HepG2 (cell line): ENCODE results near the gene NES. TPM values are rescaled to one million over a fixed set of nuclear protein-coding genes. Genes with fewer than 3 reads are reported as not detected.

Experiments
- ATAC-seq: fragments of 200-7000 bp; cut with Tn5 transposase; 3 replicates; pipeline ENCODE4 v1.9.1; 2020; ENCODE audit warnings: mild to moderate bottlenecking, moderate library complexity
- BruUV-seq: library from RNA; stranded (reverse); fragments of 400-500 nt; replicated peaks from 2 replicates; lab custom pipeline; 2021; lab: Mats Ljungman, UMichigan
- CTCF ChIA-PET: fragments of 300-600 bp; formaldehyde crosslinking; extraction: SDS; loops from one replicate; lab custom pipeline; 2021; ENCODE audit warnings: low total read pairs, inconsistent platforms, low intra/inter-chr PET ratio; lab: Yijun Ruan, JAX
- POLR2A ChIA-PET: fragments of 350-600 bp; sonication (Branson Sonifier 250); formaldehyde crosslinking; loops from one replicate; lab custom pipeline; 2020; ENCODE audit warnings: antibody characterized with exemption, inconsistent platforms; lab: Yijun Ruan, JAX
- DNase-seq: peaks from one replicate; pipeline ENCODE4 v3.0.0-alpha.2; 2015; ENCODE audit warnings: low spot score
- FAIRE-seq: peaks from 3 replicates; lab custom pipeline; 2011; peaks lifted over from hg19 to GRCh38; lab: Jason Lieb, UNC
- H2AFZ ChIP-seq: one replicate; pipeline ENCODE4 v1.6.1; 2011; ENCODE audit warnings: low read length, inconsistent platforms
- H3K27ac ChIP-seq: fragments of 300-600 bp; 3 replicates; pipeline ENCODE4 v1.8.0; 2011; ENCODE audit warnings: mixed run types, mild to moderate bottlenecking, mixed read lengths, low read length, inconsistent platforms; ENCODE audit not compliant: insufficient read depth; ENCODE audit errors: extremely low read length
- H3K27me3 ChIP-seq, 2 experiments: fragments of 200-600 bp in 1 of 2; 2 replicates in 1 of 2; 3 replicates in 1 of 2; pipeline versions ENCODE4 v1.6.0 to v1.8.0; 2011; ENCODE audit warnings: low read length in 2 of 2, mild to moderate bottlenecking in 2 of 2, moderate library complexity in 2 of 2, inconsistent platforms in 1 of 2; ENCODE audit not compliant: insufficient read depth in 2 of 2, control insufficient read depth in 1 of 2
- H3K36me3 ChIP-seq, 2 experiments: fragments of 200-600 bp in 1 of 2; replicated peaks in 1 of 2; 2 replicates in 1 of 2; 3 replicates in 1 of 2; pipeline versions ENCODE4 v1.5.1 to v1.8.0; 2011; ENCODE audit warnings: low read length in 2 of 2, inconsistent platforms in 1 of 2; ENCODE audit not compliant: insufficient read depth in 2 of 2, control insufficient read depth in 1 of 2
- H3K4me1 ChIP-seq: 2 replicates; pipeline ENCODE4 v1.5.1; 2012; ENCODE audit warnings: low read length, inconsistent platforms; ENCODE audit not compliant: insufficient read depth
- H3K4me2 ChIP-seq: 2 replicates; pipeline ENCODE4 v1.6.0; 2011; ENCODE audit warnings: low read depth, low read length, inconsistent platforms
- H3K4me3 ChIP-seq, 3 experiments: fragments of 200-600 bp in 1 of 3; sonication (generic), shearing (Covaris generic) in 1 of 3; replicated peaks in 1 of 3; 2 replicates each; pipeline ENCODE4 v1.5.1; 2011 to 2016; ENCODE audit warnings: low read length in 3 of 3, inconsistent platforms in 2 of 3, low read depth in 2 of 3, mild to moderate bottlenecking in 2 of 3, control low read depth in 1 of 3, mixed read lengths in 1 of 3; ENCODE audit not compliant: insufficient read depth in 1 of 3
- H3K79me2 ChIP-seq: one replicate; pipeline ENCODE4 v1.6.1; 2011; ENCODE audit warnings: low read length, inconsistent platforms; ENCODE audit not compliant: insufficient read depth
- H3K9ac ChIP-seq: 2 replicates; pipeline ENCODE4 v1.6.0; 2011; ENCODE audit warnings: mild to moderate bottlenecking, low read depth, low read length, inconsistent platforms; ENCODE audit not compliant: insufficient read depth
- H3K9me3 ChIP-seq: 2 replicates; pipeline ENCODE4 v1.5.1; 2012; ENCODE audit warnings: mild to moderate bottlenecking, low read length
- H4K20me1 ChIP-seq: 2 replicates; pipeline ENCODE4 v1.6.0; 2011; ENCODE audit warnings: inconsistent platforms, mild to moderate bottlenecking, low read length, moderate library complexity; ENCODE audit not compliant: insufficient read depth
- CBX2 ChIP-seq, 2 experiments: fragments of 200-600 bp in 1 of 2; sonication (generic); formaldehyde crosslinking in 1 of 2; IDR thresholded peaks; 2 replicates each; pipeline versions ENCODE4 v1.7.0 to v1.8.1; 2018 to 2022; ENCODE audit warnings: low read depth in 2 of 2, low read length in 1 of 2, mild to moderate bottlenecking in 1 of 2, missing genetic modification reagents in 1 of 2
- FUBP1 ChIP-seq: sonication (generic); formaldehyde crosslinking; IDR thresholded peaks from 2 replicates; pipeline ENCODE4 v1.5.1; 2020; ENCODE audit warnings: missing genetic modification reagents, mild to moderate bottlenecking, borderline replicate concordance
- IRF9 ChIP-seq: sonication (generic); formaldehyde crosslinking; IDR thresholded peaks from 2 replicates; pipeline ENCODE4 v1.8.0; 2022; ENCODE audit warnings: missing genetic modification reagents, mild to moderate bottlenecking, borderline replicate concordance
- NR2C2 ChIP-seq: sonication (generic); formaldehyde crosslinking; IDR thresholded peaks from 2 replicates; pipeline ENCODE4 v1.4.0; 2020; ENCODE audit warnings: missing genetic modification reagents, mild to moderate bottlenecking, moderate library complexity, borderline replicate concordance
- NRL ChIP-seq: sonication (generic); formaldehyde crosslinking; IDR thresholded peaks from 2 replicates; pipeline ENCODE4 v1.5.0; 2020; ENCODE audit warnings: missing genetic modification reagents, mild to moderate bottlenecking, moderate library complexity, borderline replicate concordance
- RBM39 ChIP-seq: fragments of 200-400 bp; formaldehyde crosslinking; IDR thresholded peaks from one replicate; pipeline ENCODE4 v1.6.1; 2018; ENCODE audit warnings: antibody characterized with exemption, mild to moderate bottlenecking, low read depth, low read length; ENCODE audit not compliant: poor library complexity, severe bottlenecking
- THAP8 ChIP-seq: sonication (generic); formaldehyde crosslinking; IDR thresholded peaks from 2 replicates; pipeline ENCODE4 v1.5.1; 2020; ENCODE audit warnings: missing genetic modification reagents, mild to moderate bottlenecking, borderline replicate concordance
- ZFX ChIP-seq: sonication (generic); formaldehyde crosslinking; IDR thresholded peaks from 2 replicates; pipeline ENCODE4 v1.4.0; 2020; ENCODE audit warnings: mild to moderate bottlenecking, low read depth, missing genetic modification reagents, moderate library complexity
- ZNF225 ChIP-seq: sonication (generic); formaldehyde crosslinking; IDR thresholded peaks from 2 replicates; pipeline ENCODE4 v1.4.0; 2020; ENCODE audit warnings: mild to moderate bottlenecking, missing genetic modification reagents
- ZNF230 ChIP-seq: sonication (generic); formaldehyde crosslinking; IDR thresholded peaks from 2 replicates; pipeline ENCODE4 v1.4.0; 2020; ENCODE audit warnings: mild to moderate bottlenecking, missing genetic modification reagents
- ZNF432 ChIP-seq: sonication (generic); formaldehyde crosslinking; IDR thresholded peaks from 2 replicates; pipeline ENCODE4 v1.5.0; 2020; ENCODE audit warnings: missing genetic modification reagents, mild to moderate bottlenecking, borderline replicate concordance
- ZNF547 ChIP-seq: sonication (generic); formaldehyde crosslinking; IDR thresholded peaks from 2 replicates; pipeline ENCODE4 v1.5.1; 2020; ENCODE audit warnings: mild to moderate bottlenecking, missing genetic modification reagents
- WGBS: methylation state at CpG from one replicate; pipeline ENCODE4 v1.1.6; 2017; ENCODE audit warnings: low lambda C conversion rate; 5-methylcytosine and 5-hydroxymethylcytosine counted together
- in situ Hi-C: cut with HindIII; loops from 2 replicates; pipeline ENCODE4 v1.10.0; 2017; ENCODE audit warnings: low pct_unique_long_range_greater_than_20kb; ENCODE audit not compliant: extremely low pct_ligation_motif_present
- intact Hi-C: fragments of 100-400 bp; cut with micrococcal nuclease; formaldehyde crosslinking; loops from one replicate; pipeline ENCODE4 v1.10.0; 2022; ENCODE audit not compliant: unreplicated experiment
- polyA plus RNA-seq, 8 experiments: library from polyadenylated mRNA; depleted of rRNA in 3 of 8; stranded (reverse) in 7 of 8; unstranded in 1 of 8; fragments of >200 nt; fragmentation: Illumina TruSeq in 4 of 8; extraction: Trizol in 4 of 8; gene quantifications; 2 replicates each; pipeline versions ENCODE4 v1.2.1 to v1.2.3, GENCODE V29; 2011 to 2016; ENCODE audit warnings: low read depth in 4 of 8, missing spikeins in 1 of 8, mixed read lengths in 1 of 8; ENCODE audit not compliant: insufficient read depth in 1 of 8
- total RNA-seq, 5 experiments: library from RNA; depleted of rRNA; stranded (reverse); fragments of >200 nt; fragmentation: Illumina TruSeq; extraction: Trizol; gene quantifications; 2 replicates each; pipeline ENCODE4 v1.2.3, GENCODE V29; 2016; ENCODE audit warnings: low read depth in 1 of 5
- TF ChIP-seq, protein P1 (sequence below): sonication (generic); formaldehyde crosslinking; IDR thresholded peaks from 2 replicates; pipeline ENCODE4 v1.5.1; 2020; ENCODE audit warnings: mild to moderate bottlenecking, missing genetic modification reagents, moderate library complexity

NES gene
- total and polyA plus RNA-seq, 2 of the 13 experiments (the other 11 are each of a cell fraction or from before 2014, with no cell fraction given) = 1.7 to 16.6 TPM

GRCh38 chr1:156624814-156625435 is 52.3 kb downstream of the NES start:
- peaks cover 13 to 44% of the 10 kb centered on the region in 2 experiments for H3K27me3 ChIP-seq
- peak overlapping the region; percentile 88 for H3K4me2 ChIP-seq
- ATAC-seq = peak; percentile 26
- in situ Hi-C loops = no loop called here
- no peak for FAIRE-seq
- ChIA-PET CTCF (interaction anchor here (2.2 to 3.0 kb wide), 2 partner anchors 32 to 101 kb away, joined by 10 to 11 read pairs; no protein-coding TSS in a partner anchor), POLR2A (interaction anchor here (0.6 to 2.1 kb wide), 6 partner anchors 34 to 690 kb away, joined by 3 to 8 read pairs (median 4); partner anchors contain the start of genes ISG20L2, METTL25B and NAXE)
- DNase-seq = no peak
- no peaks in the 10 kb centered on the region for H4K20me1 ChIP-seq
- intact Hi-C loops = loop anchor here (1.0 kb wide), 2 partner anchors 16 to 32 kb away; no protein-coding TSS in a partner anchor
- H3K9ac ChIP-seq = no peak overlapping the region
- no peak overlapping the region for H3K27ac ChIP-seq
- 8% methylated on average over 16 of the region's 55 CpGs for WGBS
- no peaks in the 10 kb centered on the region for H3K79me2 ChIP-seq
- H3K4me3 ChIP-seq = peak overlapping the region; percentile 43 to 69 (median 44); a peak in 5 of 6 replicates
- no peak overlapping the region for H2AFZ ChIP-seq
- no TSS peak for BruUV-seq
- peaks cover 34% of the 10 kb centered on the region for H3K4me1 ChIP-seq
- TF ChIP-seq CBX2 (IDR thresholded peaks at IDR 0.05; ENCODE audit: low read depth, low read length) (no peak), CBX2 (CRISPR knock-in tag; IDR thresholded peaks at IDR 0.05; ENCODE audit: low read depth) (0 out of 2 replicates have a peak, but pooled peaks have one; percentile 3), ZNF432 (no peak), ZNF230 (0 out of 2 replicates have a peak, but pooled peaks have one; percentile 18), ZNF547 (CRISPR knock-in tag) (0 out of 2 replicates have a peak, but pooled peaks have one; percentile 14), ZFX (peak; percentile 22; the same call in 1 of the 2 replicates), ZNF225 (CRISPR knock-in tag) (no peak), NR2C2 (CRISPR knock-in tag) (peak; percentile 5; the same call in 1 of the 2 replicates), NRL (CRISPR knock-in tag) (0 out of 2 replicates have a peak, but pooled peaks have one; percentile 18), IRF9 (CRISPR knock-in tag) (0 out of 2 replicates have a peak, but pooled peaks have one; percentile 1), THAP8 (CRISPR knock-in tag) (0 out of 2 replicates have a peak, but pooled peaks have one; percentile 15), RBM39 (peak; percentile 19), FUBP1 (CRISPR knock-in tag) (no peak)
- TF ChIP-seq, protein P1, sequence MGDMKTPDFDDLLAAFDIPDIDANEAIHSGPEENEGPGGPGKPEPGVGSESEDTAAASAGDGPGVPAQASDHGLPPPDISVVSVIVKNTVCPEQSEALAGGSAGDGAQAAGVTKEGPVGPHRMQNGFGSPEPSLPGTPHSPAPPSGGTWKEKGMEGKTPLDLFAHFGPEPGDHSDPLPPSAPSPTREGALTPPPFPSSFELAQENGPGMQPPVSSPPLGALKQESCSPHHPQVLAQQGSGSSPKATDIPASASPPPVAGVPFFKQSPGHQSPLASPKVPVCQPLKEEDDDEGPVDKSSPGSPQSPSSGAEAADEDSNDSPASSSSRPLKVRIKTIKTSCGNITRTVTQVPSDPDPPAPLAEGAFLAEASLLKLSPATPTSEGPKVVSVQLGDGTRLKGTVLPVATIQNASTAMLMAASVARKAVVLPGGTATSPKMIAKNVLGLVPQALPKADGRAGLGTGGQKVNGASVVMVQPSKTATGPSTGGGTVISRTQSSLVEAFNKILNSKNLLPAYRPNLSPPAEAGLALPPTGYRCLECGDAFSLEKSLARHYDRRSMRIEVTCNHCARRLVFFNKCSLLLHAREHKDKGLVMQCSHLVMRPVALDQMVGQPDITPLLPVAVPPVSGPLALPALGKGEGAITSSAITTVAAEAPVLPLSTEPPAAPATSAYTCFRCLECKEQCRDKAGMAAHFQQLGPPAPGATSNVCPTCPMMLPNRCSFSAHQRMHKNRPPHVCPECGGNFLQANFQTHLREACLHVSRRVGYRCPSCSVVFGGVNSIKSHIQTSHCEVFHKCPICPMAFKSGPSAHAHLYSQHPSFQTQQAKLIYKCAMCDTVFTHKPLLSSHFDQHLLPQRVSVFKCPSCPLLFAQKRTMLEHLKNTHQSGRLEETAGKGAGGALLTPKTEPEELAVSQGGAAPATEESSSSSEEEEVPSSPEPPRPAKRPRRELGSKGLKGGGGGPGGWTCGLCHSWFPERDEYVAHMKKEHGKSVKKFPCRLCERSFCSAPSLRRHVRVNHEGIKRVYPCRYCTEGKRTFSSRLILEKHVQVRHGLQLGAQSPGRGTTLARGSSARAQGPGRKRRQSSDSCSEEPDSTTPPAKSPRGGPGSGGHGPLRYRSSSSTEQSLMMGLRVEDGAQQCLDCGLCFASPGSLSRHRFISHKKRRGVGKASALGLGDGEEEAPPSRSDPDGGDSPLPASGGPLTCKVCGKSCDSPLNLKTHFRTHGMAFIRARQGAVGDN (CRISPR knock-in tag) = peak; percentile 15
- H3K9me3 ChIP-seq = no peaks in the 10 kb centered on the region
- no peaks in the 10 kb centered on the region for H3K36me3 ChIP-seq
